ENCODE results near the gene RCAN1. TPM values are rescaled to one million over a fixed set of nuclear protein-coding genes. Genes with fewer than 3 reads are reported as not detected.

Gene RCAN1
- total and polyA plus RNA-seq, 9 donors: 8.6 to 26.7 (median 10.0) TPM

- TF ChIP-seq POLR2A (IDR thresholded peaks at IDR 0.05): no peak
- TF ChIP-seq CTCF (IDR thresholded peaks at IDR 0.05): no peak
- TF ChIP-seq EP300 (IDR thresholded peaks at IDR 0.05): no peak
Observed at GRCh38 chr21:34626131-34626530, 11.2 kb upstream of the RCAN1 start.

GRCh38 chr21:34625030-34625593 lies 10.2 kb upstream of the RCAN1 start:
- Histone ChIP-seq H3K9me3 (no peaks in the 10 kb centered on the region), H3K4me1 (ENCODE audit: insufficient read depth) (no peaks in the 10 kb centered on the region), H3K36me3 (no peaks in the 10 kb centered on the region), H3K27ac (no peak overlapping the region), H3K27me3 (no peaks in the 10 kb centered on the region), H3K4me3 (no peak overlapping the region)
- no peak for DNase-seq
- 43 to 55% (median 45%) methylated on average over 6 of the region's 6 CpGs for WGBS, 3 donors
- intact Hi-C loops (cut with DNase I): no loop called here
- TF ChIP-seq EP300 (IDR thresholded peaks at IDR 0.05) (no peak), CTCF (IDR thresholded peaks at IDR 0.05) (no peak), POLR2A (IDR thresholded peaks at IDR 0.05) (no peak)

More at GRCh38 chr21:34626131-34626530, 11.2 kb upstream of the RCAN1 start:
- no peak for DNase-seq
- H3K4me3 ChIP-seq: no peak overlapping the region
- 69 to 74% (median 71%) methylated on average over 8 of the region's 8 CpGs for WGBS, 3 donors
- H3K9me3 ChIP-seq: no peaks in the 10 kb centered on the region
- intact Hi-C loops (cut with DNase I): no loop called here
- H3K36me3 ChIP-seq: no peaks in the 10 kb centered on the region
- H3K27me3 ChIP-seq: no peaks in the 10 kb centered on the region
- H3K27ac ChIP-seq: no peak overlapping the region
- H3K4me1 ChIP-seq (ENCODE audit: insufficient read depth): no peaks in the 10 kb centered on the region

- WGBS, 3 donors: 70 to 77% (median 75%) methylated on average over 4 of the region's 4 CpGs
- Histone ChIP-seq H3K4me3 (no peak overlapping the region), H3K27ac (no peak overlapping the region), H3K27me3 (no peaks in the 10 kb centered on the region), H3K36me3 (no peaks in the 10 kb centered on the region), H3K9me3 (no peaks in the 10 kb centered on the region), H3K4me1 (ENCODE audit: insufficient read depth) (no peaks in the 10 kb centered on the region)
- intact Hi-C loops (cut with DNase I): no loop called here
- no peak for TF ChIP-seq CTCF (IDR thresholded peaks at IDR 0.05)
- no peak for TF ChIP-seq POLR2A (IDR thresholded peaks at IDR 0.05)
- no peak for TF ChIP-seq EP300 (IDR thresholded peaks at IDR 0.05)
- no peak for DNase-seq
Observed at GRCh38 chr21:34623516-34623915, 8.6 kb upstream of the RCAN1 start.

GRCh38 chr21:34621434-34622350 lies 6.8 kb upstream of the RCAN1 start:
- Histone ChIP-seq H3K9me3 (no peaks in the 10 kb centered on the region), H3K27ac (no peak overlapping the region), H3K36me3 (no peaks in the 10 kb centered on the region), H3K27me3 (no peaks in the 10 kb centered on the region), H3K4me1 (ENCODE audit: insufficient read depth) (no peaks in the 10 kb centered on the region), H3K4me3 (no peak overlapping the region)
- DNase-seq: no peak
- intact Hi-C loops (cut with DNase I): no loop called here
- WGBS, 3 donors: 83 to 86% (median 83%) methylated on average over 4 of the region's 4 CpGs
- TF ChIP-seq POLR2A (IDR thresholded peaks at IDR 0.05) (no peak), EP300 (IDR thresholded peaks at IDR 0.05) (no peak), CTCF (IDR thresholded peaks at IDR 0.05) (no peak)
